NCI-H226 (cell line): ENCODE data around the gene CD3E.

Experiments used
- DNase-seq: peaks from one replicate; pipeline ENCODE4 v3.0.0-alpha.2; 2015

Gene CD3E

DNA sequence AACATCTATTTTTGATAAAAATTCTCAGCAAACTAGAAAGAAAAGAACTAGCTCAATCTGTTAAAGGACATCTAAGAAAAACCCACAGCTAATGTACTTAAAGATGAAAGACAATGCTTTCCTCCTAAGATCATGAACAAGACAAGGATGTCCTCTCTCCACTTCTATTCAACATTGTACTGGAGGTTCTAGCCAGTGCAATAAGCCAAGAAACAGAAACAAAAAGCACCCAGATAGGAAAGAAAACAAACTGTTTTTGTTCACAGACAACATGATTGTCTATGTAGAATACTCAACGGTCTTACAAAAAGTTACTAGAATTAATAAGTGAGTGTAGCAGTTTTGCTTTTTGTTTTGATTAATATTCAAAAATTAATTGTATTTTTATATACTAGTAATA, 30.2 kb downstream of the CD3E start:
- no peak for DNase-seq

DNA sequence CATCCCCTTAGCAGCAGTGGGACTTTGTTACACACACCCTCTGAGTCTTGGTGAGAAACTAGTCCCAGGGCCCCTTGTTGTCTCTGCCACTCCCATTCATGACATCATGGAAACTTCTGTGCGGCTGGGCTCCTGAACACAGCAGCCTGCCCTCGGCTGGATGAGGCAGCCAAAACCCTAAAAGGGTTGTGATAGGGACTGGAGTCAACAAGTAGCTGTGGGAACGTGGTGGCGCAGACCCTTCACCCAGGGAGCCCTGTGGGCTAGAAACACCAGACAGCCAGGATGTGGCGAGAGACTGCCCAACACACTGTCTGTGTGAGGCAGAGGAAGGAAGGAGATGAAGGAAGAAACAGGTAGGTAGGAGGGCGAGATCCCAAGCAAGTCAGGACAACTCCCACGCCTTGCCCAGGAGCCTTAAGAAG, 34.1 kb downstream of the CD3E start:
- DNase-seq = no peak

DNA sequence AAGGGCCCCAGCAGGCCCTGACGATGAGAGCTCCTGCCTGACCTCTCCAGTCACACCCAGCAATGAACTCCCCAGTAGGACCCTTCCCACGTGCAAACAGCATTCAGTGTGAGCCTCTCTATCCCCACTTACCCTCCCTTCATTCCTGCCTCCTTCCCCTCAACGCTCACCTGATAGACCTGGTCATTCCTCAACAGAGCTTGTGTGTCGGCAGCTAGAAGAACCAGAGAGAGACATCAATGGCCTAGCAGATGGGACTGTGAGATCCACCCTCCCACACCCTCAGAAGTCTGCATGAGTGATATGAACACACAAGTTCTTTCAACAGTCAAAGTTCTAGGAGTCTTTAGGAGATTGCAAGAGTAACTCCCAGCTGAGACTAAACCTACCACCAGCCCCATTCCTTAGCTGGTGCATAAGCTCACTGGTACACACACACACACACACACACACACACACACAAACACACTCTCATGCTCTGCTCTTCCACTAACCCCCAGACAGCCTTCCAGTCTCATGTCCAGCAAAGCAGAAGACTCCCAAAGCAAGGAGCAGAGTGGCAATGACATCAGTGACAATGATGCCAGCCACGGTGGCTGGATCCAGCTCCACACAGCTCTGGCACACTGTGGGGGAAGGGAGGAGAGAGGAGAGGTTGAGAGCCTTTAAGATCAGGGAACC, 34.9 kb downstream of the CD3E start:
- no peak for DNase-seq

- DNase-seq = no peak
These were observed 35.9 kb downstream of the CD3E start for GRCh38 chr11:118340449-118340848.

GRCh38 chr11:118341261-118341660, 36.7 kb downstream of the CD3E start:
- DNase-seq = no peak

DNA sequence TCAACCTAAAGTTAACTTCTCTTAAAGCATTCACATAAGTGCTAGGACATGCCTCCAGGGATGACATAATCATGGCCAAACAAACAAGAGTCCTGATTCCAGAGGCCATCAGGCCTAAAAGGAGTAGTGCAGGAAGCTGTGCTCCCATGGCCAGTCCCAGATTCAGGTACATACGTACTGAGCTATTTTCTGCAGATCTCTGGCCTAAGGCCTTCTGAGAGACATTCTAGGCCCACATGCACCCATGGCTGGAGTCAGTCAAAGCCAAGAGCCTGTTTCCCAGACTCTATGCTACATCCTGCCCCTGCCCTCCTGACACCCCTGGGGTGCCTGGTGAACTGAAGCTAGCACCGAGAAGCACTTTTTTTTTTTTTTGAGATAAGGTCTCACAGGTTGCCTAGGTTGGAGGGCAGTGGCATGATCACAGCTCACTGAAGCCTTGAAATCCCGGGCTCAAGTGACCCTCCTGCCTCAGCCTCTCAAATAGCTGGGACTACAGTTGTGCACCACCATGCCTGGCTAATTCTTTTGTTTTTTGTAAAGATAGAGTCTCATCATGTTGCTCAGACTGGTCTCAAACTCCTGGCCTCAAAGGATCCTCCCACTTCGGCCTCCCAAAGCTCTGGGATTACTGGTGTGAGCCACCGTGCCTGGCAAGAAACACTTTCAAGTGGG, 37.4 kb downstream of the CD3E start:
- DNase-seq = no peak

DNA sequence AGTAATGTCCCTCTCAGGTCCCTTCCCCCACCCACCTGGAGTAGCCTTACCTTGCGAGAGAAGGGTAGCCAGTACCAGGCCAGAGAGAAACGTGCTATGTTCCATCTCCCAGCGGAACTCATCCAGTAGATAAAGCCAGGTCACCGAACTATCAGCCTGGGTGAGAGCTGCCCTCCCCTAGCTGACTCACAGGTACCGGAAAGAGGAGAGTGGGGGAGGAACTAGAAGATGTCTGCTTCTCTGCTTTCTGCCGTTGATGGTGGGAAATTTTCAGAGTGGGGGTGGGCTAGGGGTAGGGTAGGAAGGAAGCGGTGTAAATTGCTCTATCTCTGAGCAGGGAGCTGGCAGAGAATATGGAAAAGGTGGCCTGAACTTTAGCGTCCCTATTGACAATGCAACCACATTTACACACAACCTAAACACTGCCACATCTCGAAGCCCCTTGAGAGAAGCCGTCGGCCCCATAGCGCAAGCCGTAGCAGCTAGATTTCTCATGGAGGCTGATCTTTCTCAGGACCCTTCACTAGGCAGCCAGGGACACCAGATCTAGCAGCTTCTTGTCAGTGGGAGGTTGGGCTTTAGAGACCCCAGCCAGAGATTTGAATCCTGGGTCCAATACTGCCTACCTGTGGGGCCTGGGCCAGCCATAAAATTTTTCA, 38.1 kb downstream of the CD3E start, which contains the start of gene CD3D:
Gene CD3D, minus strand, starts transcription at position 203 of the 659 bp plus-strand sequence. Its CDS starts 98 bp downstream, at position 105.
- DNase-seq = peak; percentile 18

DNA sequence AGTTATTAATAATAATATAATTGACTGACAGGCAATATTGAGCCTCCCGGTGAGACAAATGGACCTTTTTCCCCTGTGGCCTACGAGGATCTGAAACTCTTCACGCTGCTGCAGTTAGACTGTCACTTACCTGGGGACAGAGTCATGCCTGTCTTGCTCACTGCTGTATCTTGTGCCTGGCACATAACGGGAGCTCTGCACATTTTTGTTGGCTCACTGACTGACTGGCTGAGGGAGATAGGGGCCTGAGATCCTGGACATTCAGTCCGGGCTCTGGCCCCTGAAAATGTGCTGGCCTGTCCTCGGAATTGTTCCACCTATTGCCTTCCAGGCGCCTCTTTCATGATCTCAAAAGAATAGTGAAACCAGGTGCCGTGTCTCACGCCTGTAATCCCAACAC, 38.7 kb downstream of the CD3E start:
- DNase-seq = no peak

DNA sequence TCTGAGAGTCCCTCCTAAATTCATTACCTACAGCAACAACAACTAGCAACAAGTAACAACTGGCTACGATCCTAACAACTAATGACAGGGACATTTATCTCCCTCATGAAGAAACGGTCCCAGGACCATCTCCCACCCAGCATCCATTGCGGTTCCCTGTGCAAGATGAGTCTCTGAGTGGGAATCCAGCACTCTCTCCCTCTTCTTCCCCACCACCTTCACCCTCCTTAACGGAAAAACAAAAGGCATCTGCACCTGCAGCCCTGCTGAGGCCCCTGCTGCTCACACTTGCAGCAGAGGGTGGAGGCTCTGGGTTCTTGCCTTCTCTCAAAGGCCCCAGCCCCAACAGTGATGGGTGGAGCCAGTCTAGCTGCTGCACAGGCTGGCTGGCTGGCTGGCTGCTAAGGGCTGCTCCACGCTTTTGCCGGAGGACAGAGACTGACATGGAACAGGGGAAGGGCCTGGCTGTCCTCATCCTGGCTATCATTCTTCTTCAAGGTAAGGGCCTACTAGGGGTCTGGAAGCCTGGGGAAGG, 39.5 kb downstream of the CD3E start, which contains the start of gene CD3G:
Gene CD3G, plus strand, starts transcription at position 364 of the 535 bp plus-strand sequence. Its CDS starts 80 bp downstream, at position 444.
- DNase-seq = no peak

DNA sequence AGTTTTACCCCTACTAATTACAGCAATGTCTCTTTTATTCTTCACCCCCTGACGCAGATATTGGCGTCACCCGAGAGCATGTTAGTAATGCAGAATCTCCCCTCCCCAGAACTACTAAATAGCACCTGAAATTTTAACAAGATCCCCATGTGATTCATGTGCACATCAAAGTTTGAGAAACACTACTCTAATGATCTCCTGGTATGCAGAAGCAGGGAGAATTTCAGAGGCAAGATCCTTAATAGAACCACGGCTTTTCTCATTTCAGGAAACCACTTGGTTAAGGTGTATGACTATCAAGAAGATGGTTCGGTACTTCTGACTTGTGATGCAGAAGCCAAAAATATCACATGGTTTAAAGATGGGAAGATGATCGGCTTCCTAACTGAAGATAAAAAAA, 44.9 kb downstream of the CD3E start:
- DNase-seq = no peak

- no peak for DNase-seq
These were observed 48.7 kb downstream of the CD3E start for GRCh38 chr11:118353084-118353710.

- DNase-seq = no peak
These were observed 53.5 kb downstream of the CD3E start for GRCh38 chr11:118358071-118358470.

- peak; percentile 81 for DNase-seq
These were observed 54.9 kb downstream of the CD3E start, which contains the start of gene UBE4A for GRCh38 chr11:118359295-118359958. UBE4A (plus strand) TSS chr11:118359600; CDS start chr11:118365081, 5,481 bp downstream.

GRCh38 chr11:118364956-118365615, 60.6 kb downstream of the CD3E start:
- no peak for DNase-seq
